Measurements from ENCODE around the gene ABCA13. TPM values are rescaled to one million over a fixed set of nuclear protein-coding genes. Genes with fewer than 3 reads are reported as not detected.
"Not testable (repeated sequence)": the region's sequence is repeated elsewhere in the genome, so short reads cannot be mapped to it uniquely, and the experiment has no call there.

ABCA13 gene
- total RNA-seq, 1 donor from 2014 or later = 0.44 TPM

- no peak for TF ChIP-seq CTCF (IDR thresholded peaks at IDR 0.05; ENCODE audit: unreplicated experiment)
- no peaks in the 10 kb centered on the region for H3K9me3 Mint-ChIP-seq (ENCODE audit: unreplicated experiment)
- no peak overlapping the region for H3K27ac Mint-ChIP-seq (ENCODE audit: unreplicated experiment)
- H3K4me3 Mint-ChIP-seq (ENCODE audit: unreplicated experiment) = no peak overlapping the region
- H3K4me1 Mint-ChIP-seq (ENCODE audit: unreplicated experiment) = no peaks in the 10 kb centered on the region
- no peaks in the 10 kb centered on the region for H3K36me3 Mint-ChIP-seq (ENCODE audit: low read depth, unreplicated experiment)
- DNase-seq (ENCODE audit: low spot score) = no peak
- no peaks in the 10 kb centered on the region for H3K27me3 Mint-ChIP-seq (ENCODE audit: unreplicated experiment)
Measured at GRCh38 chr7:48192996-48193395, 21.7 kb downstream of the ABCA13 start.

- no peaks in the 10 kb centered on the region for H3K27me3 Mint-ChIP-seq (ENCODE audit: unreplicated experiment)
- no peak for TF ChIP-seq CTCF (IDR thresholded peaks at IDR 0.05; ENCODE audit: unreplicated experiment)
- H3K4me3 Mint-ChIP-seq (ENCODE audit: unreplicated experiment) = no peak overlapping the region
- H3K9me3 Mint-ChIP-seq (ENCODE audit: unreplicated experiment) = no peaks in the 10 kb centered on the region
- no peaks in the 10 kb centered on the region for H3K4me1 Mint-ChIP-seq (ENCODE audit: unreplicated experiment)
- H3K36me3 Mint-ChIP-seq (ENCODE audit: low read depth, unreplicated experiment) = no peaks in the 10 kb centered on the region
- no peak overlapping the region for H3K27ac Mint-ChIP-seq (ENCODE audit: unreplicated experiment)
- no peak for DNase-seq (ENCODE audit: low spot score)
Measured at GRCh38 chr7:48193421-48193820, 22.2 kb downstream of the ABCA13 start.

GRCh38 chr7:48200946-48201589 is 29.8 kb downstream of the ABCA13 start:
- not testable (repeated sequence) for H3K4me1 Mint-ChIP-seq (ENCODE audit: unreplicated experiment); H3K9me3 Mint-ChIP-seq (ENCODE audit: unreplicated experiment); H3K27ac Mint-ChIP-seq (ENCODE audit: unreplicated experiment); H3K36me3 Mint-ChIP-seq (ENCODE audit: low read depth, unreplicated experiment); H3K4me3 Mint-ChIP-seq (ENCODE audit: unreplicated experiment); DNase-seq (ENCODE audit: low spot score); H3K27me3 Mint-ChIP-seq (ENCODE audit: unreplicated experiment)

GRCh38 chr7:48202916-48203315 is 31.7 kb downstream of the ABCA13 start:
- H3K36me3 Mint-ChIP-seq (ENCODE audit: low read depth, unreplicated experiment); DNase-seq (ENCODE audit: low spot score); H3K9me3 Mint-ChIP-seq (ENCODE audit: unreplicated experiment); H3K27ac Mint-ChIP-seq (ENCODE audit: unreplicated experiment); H3K4me1 Mint-ChIP-seq (ENCODE audit: unreplicated experiment); H3K27me3 Mint-ChIP-seq (ENCODE audit: unreplicated experiment); H3K4me3 Mint-ChIP-seq (ENCODE audit: unreplicated experiment): not testable (repeated sequence)

- H3K4me3 Mint-ChIP-seq (ENCODE audit: unreplicated experiment) = no peak overlapping the region
- no peak for TF ChIP-seq CTCF (IDR thresholded peaks at IDR 0.05; ENCODE audit: unreplicated experiment)
- H3K9me3 Mint-ChIP-seq (ENCODE audit: unreplicated experiment) = no peaks in the 10 kb centered on the region
- H3K27ac Mint-ChIP-seq (ENCODE audit: unreplicated experiment) = no peak overlapping the region
- H3K27me3 Mint-ChIP-seq (ENCODE audit: unreplicated experiment) = peaks cover 5% of the 10 kb centered on the region
- H3K4me1 Mint-ChIP-seq (ENCODE audit: unreplicated experiment) = no peaks in the 10 kb centered on the region
- peaks cover 4% of the 10 kb centered on the region for H3K36me3 Mint-ChIP-seq (ENCODE audit: low read depth, unreplicated experiment)
- no peak for DNase-seq (ENCODE audit: low spot score)
Measured at GRCh38 chr7:48207155-48207675, 36.0 kb downstream of the ABCA13 start.

- DNase-seq (ENCODE audit: low spot score) = no peak
- H3K4me1 Mint-ChIP-seq (ENCODE audit: unreplicated experiment) = no peaks in the 10 kb centered on the region
- no peak overlapping the region for H3K27ac Mint-ChIP-seq (ENCODE audit: unreplicated experiment)
- no peak for TF ChIP-seq CTCF (IDR thresholded peaks at IDR 0.05; ENCODE audit: unreplicated experiment)
- H3K4me3 Mint-ChIP-seq (ENCODE audit: unreplicated experiment) = no peak overlapping the region
- H3K9me3 Mint-ChIP-seq (ENCODE audit: unreplicated experiment) = no peaks in the 10 kb centered on the region
- H3K27me3 Mint-ChIP-seq (ENCODE audit: unreplicated experiment) = peaks cover 2% of the 10 kb centered on the region
- H3K36me3 Mint-ChIP-seq (ENCODE audit: low read depth, unreplicated experiment) = no peaks in the 10 kb centered on the region
Measured at GRCh38 chr7:48209004-48209600, 37.8 kb downstream of the ABCA13 start.

Measured in endothelial cell (in vitro differentiated cells).